OCI-LY3 (cell line): ENCODE results near the gene MAML2.

ENCODE experiments used
- H2AFZ ChIP-seq: fragments of 200-600, 300-600 bp; shearing (Covaris generic); 2 replicates; pipeline ENCODE4 v1.6.0; 2014; ENCODE audit warnings: antibody characterized with exemption, low read depth, low read length
- H3K27ac ChIP-seq: fragments of 200-600, 300-600 bp; sonication (generic); 2 replicates; pipeline ENCODE4 v1.5.1; 2014; ENCODE audit warnings: mild to moderate bottlenecking, low read length, moderate library complexity, mixed read lengths
- H3K27me3 ChIP-seq: fragments of 200-600, 300-600 bp; sonication (generic); 2 replicates; pipeline ENCODE4 v1.6.1; 2014; ENCODE audit warnings: low read depth, low read length, mixed read lengths
- H3K36me3 ChIP-seq: fragments of 200-600, 300-600 bp; sonication (generic); replicated peaks from 2 replicates; pipeline ENCODE3; 2014; ENCODE audit warnings: low read depth, low read length, mixed read lengths
- H3K4me1 ChIP-seq: fragments of 300-600, 200-600 bp; sonication (generic); 2 replicates; pipeline ENCODE4 v1.6.1; 2014; ENCODE audit warnings: low read length, mixed read lengths
- H3K4me2 ChIP-seq: fragments of 200-600, 300-600 bp; sonication (generic); 2 replicates; pipeline ENCODE4 v1.6.1; 2014; ENCODE audit warnings: low read length, mixed read lengths
- H3K4me3 ChIP-seq: fragments of 300-600, 200-600 bp; sonication (generic); 2 replicates; pipeline ENCODE4 v1.5.1; 2014; ENCODE audit warnings: antibody characterized with exemption, mild to moderate bottlenecking, low read length, moderate library complexity
- H3K79me2 ChIP-seq: fragments of 300-600, 200-600 bp; shearing (Covaris generic); 2 replicates; pipeline ENCODE4 v1.6.1; 2014; ENCODE audit warnings: mild to moderate bottlenecking, low read length, mixed read lengths
- H3K9ac ChIP-seq: fragments of 300-600, 200-600 bp; shearing (Covaris generic); 2 replicates; pipeline ENCODE4 v1.6.0; 2014; ENCODE audit warnings: mild to moderate bottlenecking, low read length, moderate library complexity
- H3K9me3 ChIP-seq: fragments of 200-600, 300-600 bp; shearing (Covaris generic); 2 replicates; pipeline ENCODE4 v1.6.1; 2014; ENCODE audit warnings: low read length, mixed read lengths; ENCODE audit not compliant: insufficient read depth
- H4K20me1 ChIP-seq: fragments of 200-600, 300-600 bp; sonication (generic); 2 replicates; pipeline ENCODE4 v1.6.1; 2016; ENCODE audit warnings: low read length, mixed read lengths; ENCODE audit not compliant: insufficient read depth
- EZH2phosphoT487 ChIP-seq: fragments of 200-600 bp; shearing (Covaris generic); IDR thresholded peaks from 2 replicates; pipeline ENCODE4 v1.6.1; 2018; ENCODE audit warnings: antibody characterized with exemption, mixed run types, low read depth
- TF ChIP-seq, protein P1 (sequence below): fragments of 200-600, 300-600 bp; sonication (generic); IDR thresholded peaks from 2 replicates; pipeline ENCODE4 v1.5.1; 2014; ENCODE audit warnings: antibody characterized with exemption, low read length, low read depth

MAML2 gene

DNA sequence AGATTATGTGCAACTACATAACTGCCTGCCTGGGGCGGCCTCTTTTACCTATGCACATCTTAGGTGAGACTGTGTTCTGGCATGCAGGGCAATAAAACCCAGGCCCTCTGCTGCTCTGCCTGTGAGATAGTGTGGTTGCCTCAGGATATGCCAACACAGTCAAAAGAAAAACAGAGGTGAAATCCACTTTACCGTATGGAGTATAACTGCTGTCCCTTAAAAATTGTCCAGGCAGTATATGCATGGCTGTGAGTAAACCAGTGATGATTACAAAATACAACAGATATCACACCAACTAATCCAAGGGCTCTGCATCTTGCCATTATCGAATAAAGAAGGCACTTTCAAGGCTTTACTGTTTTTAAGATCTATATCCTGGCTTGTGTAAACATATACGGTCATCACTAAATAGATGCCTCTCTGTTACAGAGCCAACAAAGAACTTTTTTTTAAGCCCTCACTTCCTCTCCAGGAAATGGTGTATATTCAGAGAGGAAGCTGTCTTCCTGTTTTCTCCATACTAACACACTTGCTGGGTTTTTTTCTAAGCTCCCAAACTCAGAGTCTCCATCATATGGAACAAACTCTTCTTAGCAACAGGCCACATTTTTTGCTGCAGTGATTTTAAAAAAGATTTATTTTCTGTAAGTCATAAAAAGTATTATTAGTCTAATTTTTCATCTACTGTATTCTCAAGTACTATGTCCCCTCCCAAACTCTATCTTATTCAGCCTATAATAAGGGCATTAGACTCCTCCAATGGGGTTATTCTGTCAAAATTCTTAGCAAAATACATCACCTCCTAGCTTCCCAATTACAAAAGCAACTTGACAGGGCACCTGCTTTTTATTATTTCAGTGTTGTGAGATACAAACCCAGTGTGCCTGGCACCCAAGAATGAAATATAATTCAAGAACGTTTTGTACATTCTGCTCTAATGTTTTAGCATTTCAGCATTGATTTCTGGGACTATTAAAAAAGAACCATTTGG is 135.2 kb downstream of the MAML2 start:
- Histone ChIP-seq H3K4me1 (peaks cover 37% of the 10 kb centered on the region), H3K9ac (no peak overlapping the region), H3K79me2 (no peaks in the 10 kb centered on the region)

DNA sequence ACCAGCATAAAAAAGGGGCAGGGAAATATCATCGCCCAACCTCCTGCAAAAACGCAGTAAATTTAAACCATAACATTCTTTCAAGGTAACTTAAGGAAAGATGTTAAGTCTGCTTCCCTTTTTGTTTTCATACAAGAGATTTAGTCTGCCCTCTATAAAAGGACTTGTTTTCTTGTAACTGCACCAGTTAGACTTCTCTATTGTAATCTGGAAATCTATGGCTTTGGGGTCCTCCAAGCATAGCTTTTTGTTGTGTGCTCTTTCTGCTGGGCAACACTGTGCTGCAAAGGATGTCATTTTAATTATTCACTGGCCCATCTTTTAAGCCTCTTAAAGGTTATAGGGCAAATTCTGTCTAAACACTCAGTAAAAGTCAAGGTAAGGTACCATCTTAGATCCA is 136.0 kb downstream of the MAML2 start:
- TF ChIP-seq EZH2phosphoT487, result no peak
- TF ChIP-seq, protein P1, sequence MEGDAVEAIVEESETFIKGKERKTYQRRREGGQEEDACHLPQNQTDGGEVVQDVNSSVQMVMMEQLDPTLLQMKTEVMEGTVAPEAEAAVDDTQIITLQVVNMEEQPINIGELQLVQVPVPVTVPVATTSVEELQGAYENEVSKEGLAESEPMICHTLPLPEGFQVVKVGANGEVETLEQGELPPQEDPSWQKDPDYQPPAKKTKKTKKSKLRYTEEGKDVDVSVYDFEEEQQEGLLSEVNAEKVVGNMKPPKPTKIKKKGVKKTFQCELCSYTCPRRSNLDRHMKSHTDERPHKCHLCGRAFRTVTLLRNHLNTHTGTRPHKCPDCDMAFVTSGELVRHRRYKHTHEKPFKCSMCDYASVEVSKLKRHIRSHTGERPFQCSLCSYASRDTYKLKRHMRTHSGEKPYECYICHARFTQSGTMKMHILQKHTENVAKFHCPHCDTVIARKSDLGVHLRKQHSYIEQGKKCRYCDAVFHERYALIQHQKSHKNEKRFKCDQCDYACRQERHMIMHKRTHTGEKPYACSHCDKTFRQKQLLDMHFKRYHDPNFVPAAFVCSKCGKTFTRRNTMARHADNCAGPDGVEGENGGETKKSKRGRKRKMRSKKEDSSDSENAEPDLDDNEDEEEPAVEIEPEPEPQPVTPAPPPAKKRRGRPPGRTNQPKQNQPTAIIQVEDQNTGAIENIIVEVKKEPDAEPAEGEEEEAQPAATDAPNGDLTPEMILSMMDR, result no peak
- no peak overlapping the region for H3K9ac ChIP-seq

More for the DNA sequence above, 135.2 kb downstream of the MAML2 start:
- no peak for TF ChIP-seq EZH2phosphoT487
- TF ChIP-seq, protein P1, result no peak
- no peak overlapping the region for H3K27ac ChIP-seq
- no peaks in the 10 kb centered on the region for H4K20me1 ChIP-seq
- H3K9me3 ChIP-seq, result no peaks in the 10 kb centered on the region
- H3K36me3 ChIP-seq, result no peaks in the 10 kb centered on the region
- no peak overlapping the region for H2AFZ ChIP-seq
- no peaks in the 10 kb centered on the region for H3K27me3 ChIP-seq
- H3K4me2 ChIP-seq, result 0 out of 2 replicates have a peak overlapping the region, but pooled peaks have one; percentile 1
- no peak overlapping the region for H3K4me3 ChIP-seq

DNA sequence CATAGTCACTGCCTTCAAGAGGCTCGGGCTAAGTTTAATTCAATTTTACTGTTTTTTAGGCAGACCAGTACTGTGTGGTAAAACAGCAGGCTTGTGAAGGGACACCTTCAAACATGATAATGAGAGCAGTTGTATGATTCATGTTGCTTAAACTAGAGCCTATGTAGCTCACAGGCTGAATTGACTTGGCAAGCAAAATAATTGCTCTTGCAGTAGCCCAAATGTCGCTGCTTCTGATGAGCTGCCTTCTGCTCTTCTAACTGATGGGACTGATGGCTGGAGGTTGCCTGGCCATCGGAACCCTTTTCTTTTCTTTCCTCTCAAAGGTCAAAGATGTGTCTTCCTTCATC is 137.6 kb downstream of the MAML2 start:
- Histone ChIP-seq H3K4me3 (no peak overlapping the region), H3K4me2 (no peak overlapping the region), H4K20me1 (no peaks in the 10 kb centered on the region), H3K27ac (no peak overlapping the region), H3K9me3 (no peaks in the 10 kb centered on the region), H3K27me3 (no peaks in the 10 kb centered on the region), H3K36me3 (no peaks in the 10 kb centered on the region), H3K4me1 (peaks cover 26% of the 10 kb centered on the region), H3K9ac (no peak overlapping the region), H2AFZ (no peak overlapping the region), H3K79me2 (no peaks in the 10 kb centered on the region)
- no peak for TF ChIP-seq EZH2phosphoT487
- TF ChIP-seq, protein P1, result no peak

More for the DNA sequence above, 136.0 kb downstream of the MAML2 start:
- no peaks in the 10 kb centered on the region for H4K20me1 ChIP-seq
- H3K79me2 ChIP-seq, result no peaks in the 10 kb centered on the region
- H3K4me1 ChIP-seq, result peaks cover 29% of the 10 kb centered on the region
- no peaks in the 10 kb centered on the region for H3K27me3 ChIP-seq
- no peak overlapping the region for H3K4me3 ChIP-seq
- H2AFZ ChIP-seq, result no peak overlapping the region
- no peak overlapping the region for H3K27ac ChIP-seq
- no peaks in the 10 kb centered on the region for H3K9me3 ChIP-seq
- no peak overlapping the region for H3K4me2 ChIP-seq
- H3K36me3 ChIP-seq, result no peaks in the 10 kb centered on the region

DNA sequence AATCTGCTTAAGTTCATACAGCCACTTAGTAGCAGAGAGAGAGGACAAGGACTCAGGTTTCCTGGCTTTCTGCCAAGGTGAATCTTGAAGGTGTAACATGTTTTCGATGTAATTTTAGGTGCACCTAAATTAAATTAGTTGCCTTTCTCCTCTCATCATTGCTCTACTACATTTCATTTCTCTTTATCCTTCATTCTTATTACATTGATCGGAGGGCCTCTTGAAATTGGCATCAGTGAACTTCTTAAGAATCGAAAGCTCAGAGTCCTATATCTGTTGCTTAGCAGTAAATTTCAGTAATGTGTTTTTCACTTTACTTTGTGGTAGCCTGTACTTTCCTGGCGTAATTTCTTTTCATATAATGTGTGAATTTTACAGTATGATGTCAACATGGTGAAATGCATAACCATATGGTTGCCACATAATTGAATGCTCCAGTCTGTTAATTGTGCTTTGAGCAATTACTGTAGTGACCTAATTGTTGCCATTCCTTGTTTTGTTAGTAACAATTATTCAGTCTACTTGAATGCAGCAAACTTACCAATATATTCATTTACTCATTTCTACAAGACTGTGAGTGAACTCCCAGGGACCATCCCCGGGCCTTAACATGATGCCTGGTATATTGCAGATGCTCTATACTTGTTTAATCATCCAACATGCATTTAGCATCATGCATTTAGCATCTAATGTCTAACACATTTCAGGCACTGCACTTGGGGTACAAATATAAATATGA is 138.1 kb downstream of the MAML2 start:
- Histone ChIP-seq H3K79me2 (no peaks in the 10 kb centered on the region), H3K4me1 (peaks cover 26% of the 10 kb centered on the region), H3K4me2 (no peak overlapping the region), H3K36me3 (no peaks in the 10 kb centered on the region), H3K27ac (no peak overlapping the region), H3K9me3 (no peaks in the 10 kb centered on the region), H3K4me3 (no peak overlapping the region), H4K20me1 (no peaks in the 10 kb centered on the region), H3K9ac (no peak overlapping the region), H2AFZ (no peak overlapping the region), H3K27me3 (no peaks in the 10 kb centered on the region)
- TF ChIP-seq EZH2phosphoT487, result no peak
- TF ChIP-seq, protein P1, result no peak
